ENCODE data around the gene LACTBL1.
"Not testable (repeated sequence)": the region's sequence is repeated elsewhere in the genome, so short reads cannot be mapped to it uniquely, and the experiment has no call there.

LACTBL1 gene

GRCh38 chr1:22995774-22996173 lies 23.1 kb upstream of the LACTBL1 start:
- no peak for TF ChIP-seq TSHZ2 (CRISPR knock-in tag; IDR thresholded peaks at IDR 0.05)
- no peak for TF ChIP-seq TOX (CRISPR knock-in tag; IDR thresholded peaks at IDR 0.05; ENCODE audit: borderline replicate concordance)
- TF ChIP-seq POU6F1 (CRISPR knock-in tag; IDR thresholded peaks at IDR 0.05; ENCODE audit: borderline replicate concordance, low read depth): no peak
- TF ChIP-seq ZNF565 (CRISPR knock-in tag; conservative IDR thresholded peaks at IDR 0.05; ENCODE audit: low read depth): no peak
- TF ChIP-seq OSR1 (CRISPR knock-in tag; IDR thresholded peaks at IDR 0.05): no peak
- no peak for TF ChIP-seq ZNF70 (CRISPR knock-in tag; IDR thresholded peaks at IDR 0.05)
- no peak for TF ChIP-seq ZC3H10 (CRISPR knock-in tag; IDR thresholded peaks at IDR 0.05)
- TF ChIP-seq CSDC2 (CRISPR knock-in tag; IDR thresholded peaks at IDR 0.05): no peak
- no peak for TF ChIP-seq ZNF8 (CRISPR knock-in tag; IDR thresholded peaks at IDR 0.05)
- ATAC-seq: no peak

- ATAC-seq: not testable (repeated sequence)
Observed at GRCh38 chr1:22993220-22993795, 20.6 kb upstream of the LACTBL1 start.

- ATAC-seq: not testable (repeated sequence)
Observed at GRCh38 chr1:22992384-22992783, 19.7 kb upstream of the LACTBL1 start.

- TF ChIP-seq GLIS3 (CRISPR knock-in tag; IDR thresholded peaks at IDR 0.05): no peak
- no peak for TF ChIP-seq ARNTL (CRISPR knock-in tag; IDR thresholded peaks at IDR 0.05; ENCODE audit: borderline replicate concordance, low read depth)
- TF ChIP-seq CSRNP3 (CRISPR knock-in tag; IDR thresholded peaks at IDR 0.05): no peak
- no peak for TF ChIP-seq ZNF8 (CRISPR knock-in tag; IDR thresholded peaks at IDR 0.05)
- TF ChIP-seq OSR1 (CRISPR knock-in tag; IDR thresholded peaks at IDR 0.05): no peak
- TF ChIP-seq RARB (CRISPR knock-in tag; IDR thresholded peaks at IDR 0.05): no peak
- no peak for TF ChIP-seq PATZ1 (CRISPR knock-in tag; IDR thresholded peaks at IDR 0.05; ENCODE audit: borderline replicate concordance)
- ATAC-seq: no peak
Observed at GRCh38 chr1:22983944-22984343, 11.3 kb upstream of the LACTBL1 start.

- not testable (repeated sequence) for ATAC-seq
Observed at GRCh38 chr1:22980471-22980790, 7.8 kb upstream of the LACTBL1 start.

- TF ChIP-seq ISL1 (CRISPR knock-in tag; IDR thresholded peaks at IDR 0.05): peak; percentile 35; the same call in 1 of the 2 replicates
- TF ChIP-seq TSHZ2 (CRISPR knock-in tag; IDR thresholded peaks at IDR 0.05): no peak
- peak; percentile 13; the same call in 2 of the 3 replicates for ATAC-seq
Observed at GRCh38 chr1:22978299-22978698, 5.6 kb upstream of the LACTBL1 start.

All from SK-N-SH treated with all-trans-retinoic acid at 6 μM for 48 hours (cell line).